K562 (cell line): ENCODE data around the gene MPRIP. TPM values are rescaled to one million over a fixed set of nuclear protein-coding genes. Genes with fewer than 3 reads are reported as not detected.
A peak's percentile ranks its signal among the peaks of the same experiment; 100 is the strongest.

Source experiments
- BCL6 ChIP-seq: fragments of 250-450 bp; sonication (Bioruptor Pico); IDR thresholded peaks from 2 replicates; pipeline ENCODE4 v1.4.0; 2020
- EP300 ChIP-seq: IDR thresholded peaks from 2 replicates; pipeline ENCODE4 v1.6.1; 2012; ENCODE audit warnings: low read length, improper control_type of control experiment
- FOXA3 ChIP-seq, 2 experiments: fragments of 450-650 bp in 1 of 2; sonication (generic) in 1 of 2; formaldehyde crosslinking; IDR thresholded peaks in 1 of 2; conservative IDR thresholded peaks in 1 of 2; 2 replicates each; pipeline versions ENCODE4 v1.4.0 to v1.8.0; 2020 to 2022; ENCODE audit warnings: mild to moderate bottlenecking in 2 of 2, missing genetic modification reagents in 1 of 2
- FOXK2 ChIP-seq, 2 experiments: fragments of 450-650 bp; IDR thresholded peaks in 1 of 2; conservative IDR thresholded peaks in 1 of 2; 2 replicates each; pipeline ENCODE4 v1.6.1; 2016; ENCODE audit warnings: low read depth in 2 of 2, mild to moderate bottlenecking in 1 of 2
- FOXO4 ChIP-seq: fragments of 450-650 bp; formaldehyde crosslinking; IDR thresholded peaks from 2 replicates; pipeline ENCODE4 v1.4.0; 2020; ENCODE audit warnings: mild to moderate bottlenecking, moderate library complexity
- FOXP1 ChIP-seq: sonication (generic); formaldehyde crosslinking; IDR thresholded peaks from 2 replicates; pipeline ENCODE4 v1.8.0; 2022; ENCODE audit warnings: mild to moderate bottlenecking, missing genetic modification reagents
- HNRNPLL ChIP-seq: fragments of 200-400 bp; formaldehyde crosslinking; IDR thresholded peaks from 2 replicates; pipeline ENCODE4 v1.6.1; 2017; ENCODE audit warnings: low read length, low read depth, mild to moderate bottlenecking; ENCODE audit not compliant: poor library complexity, severe bottlenecking
- MGA ChIP-seq: fragments of 450-650 bp; IDR thresholded peaks from 2 replicates; pipeline ENCODE4 v1.6.1; 2016; ENCODE audit warnings: mild to moderate bottlenecking, moderate library complexity
- NRF1 ChIP-seq, 2 experiments: fragments of 450-650 bp; IDR thresholded peaks in 1 of 2; conservative IDR thresholded peaks in 1 of 2; 2 replicates each; pipeline ENCODE4 v1.6.1; 2014; ENCODE audit warnings: mild to moderate bottlenecking in 2 of 2
- PCBP2 ChIP-seq: fragments of 200-400 bp; formaldehyde crosslinking; IDR thresholded peaks from 2 replicates; pipeline ENCODE4 v1.6.1; 2018; ENCODE audit warnings: low read length, low read depth, mild to moderate bottlenecking, moderate library complexity; ENCODE audit not compliant: poor library complexity, severe bottlenecking
- PRPF4 ChIP-seq: fragments of 200-400 bp; formaldehyde crosslinking; IDR thresholded peaks from one replicate; pipeline ENCODE4 v1.6.1; 2017; ENCODE audit warnings: low read length, low read depth, mild to moderate bottlenecking; ENCODE audit not compliant: insufficient read depth, poor library complexity, severe bottlenecking
- RBM17 ChIP-seq: fragments of 200-400 bp; formaldehyde crosslinking; IDR thresholded peaks from 2 replicates; pipeline ENCODE4 v1.6.1; 2017; ENCODE audit warnings: low read depth, mild to moderate bottlenecking, low read length, borderline replicate concordance
- TARDBP ChIP-seq: fragments of 450-650 bp; IDR thresholded peaks from 2 replicates; pipeline ENCODE4 v1.6.1; 2016
- ZFP30 ChIP-seq: fragments of 250-450 bp; sonication (Bioruptor Pico); IDR thresholded peaks from 2 replicates; pipeline ENCODE4 v1.8.0; 2022; ENCODE audit warnings: moderate library complexity, mild to moderate bottlenecking, inconsistent platforms, borderline replicate concordance
- polyA plus RNA-seq, 8 experiments: library from polyadenylated mRNA; depleted of rRNA in 4 of 8; stranded (reverse) in 5 of 8; unstranded in 3 of 8; fragments of >200 nt; fragmentation: Nextera tagmentation in 2 of 8; fragmentation: Illumina TruSeq in 1 of 8; extraction: Ambion mirVana in 2 of 8; extraction: Trizol in 1 of 8; gene quantifications; 2 replicates each; pipeline versions ENCODE4 v1.2.1 to v1.2.3, GENCODE V29; 2011 to 2014; ENCODE audit warnings: inconsistent platforms in 1 of 8, missing spikeins in 1 of 8
- total RNA-seq, 7 experiments: library from RNA; depleted of rRNA in 6 of 7; stranded (reverse); fragments of >200 nt in 6 of 7; fragmentation: Illumina TruSeq in 2 of 7; extraction: Trizol in 2 of 7; gene quantifications; 2 replicates each; pipeline versions ENCODE4 v1.2.1 to v1.2.3, GENCODE V29; 2011 to 2021; ENCODE audit warnings: low replicate concordance in 1 of 7

The MPRIP gene
- total and polyA plus RNA-seq, 9 of the 15 experiments (the other 6 are each of a cell fraction or from before 2014, with no cell fraction given): 10.0 to 72.6 (median 30.1) TPM

DNA sequence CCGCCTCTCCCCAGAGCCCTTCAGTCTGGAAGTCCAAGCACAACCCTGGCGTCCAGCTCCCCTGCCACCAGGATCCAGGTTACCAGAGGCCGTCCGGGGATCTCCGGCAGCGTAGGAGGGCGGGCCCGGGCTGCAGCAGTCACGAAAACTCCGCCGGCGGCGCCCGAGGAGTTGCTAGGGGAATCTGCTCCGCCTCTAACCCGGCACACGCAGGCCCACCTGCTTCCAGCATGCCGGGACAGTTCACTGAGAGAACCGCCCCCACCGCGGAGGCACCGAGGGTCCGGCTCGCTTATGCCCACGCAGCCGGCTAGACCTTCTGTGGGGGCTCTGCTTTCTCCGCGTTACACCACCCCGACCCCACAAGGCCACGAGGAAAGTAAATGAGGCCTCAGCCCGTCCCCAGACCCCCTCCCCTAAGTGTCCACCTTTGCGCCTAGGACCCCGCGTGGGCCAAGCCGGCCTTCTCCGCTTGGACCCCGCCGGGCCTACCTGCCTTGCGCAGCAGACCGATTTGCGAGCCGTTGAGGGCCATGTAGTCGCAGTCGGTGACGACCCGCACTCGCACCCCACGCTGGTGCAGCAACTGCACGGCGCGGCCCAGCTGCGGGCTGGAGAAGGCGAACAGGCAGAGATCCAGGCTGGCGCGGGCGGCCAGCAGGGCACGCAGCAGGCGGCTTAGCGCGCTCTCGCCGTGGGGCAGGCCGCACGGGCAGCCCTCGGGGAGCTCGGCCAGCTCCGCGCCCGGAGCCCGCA, 163.3 kb downstream of the MPRIP start (continued):
- TF ChIP-seq MGA (0 out of 2 replicates have a peak, but pooled peaks have one; percentile 35), FOXO4 (CRISPR knock-in tag) (no peak), PCBP2 (no peak), NRF1 (conservative IDR thresholded peaks at IDR 0.05 in 1 of 2, IDR thresholded peaks at IDR 0.05 in 1 of 2) (peak in 1 of 2 experiments; percentile 41; a peak in 1 of 4 replicates), RBM17 (no peak), BCL6 (CRISPR knock-in tag) (no peak), EP300 (no peak), HNRNPLL (peak; percentile 84), TARDBP (no peak), FOXA3 (CRISPR knock-in tag; conservative IDR thresholded peaks at IDR 0.05 in 1 of 2, IDR thresholded peaks at IDR 0.05 in 1 of 2) (0 out of 4 replicates have a peak, but pooled peaks of 1 of the 2 experiments have one; percentile 14), FOXP1 (0 out of 2 replicates have a peak, but pooled peaks have one; percentile 16), FOXK2 (conservative IDR thresholded peaks at IDR 0.05 in 1 of 2, IDR thresholded peaks at IDR 0.05 in 1 of 2; ENCODE audit: low read depth in 2 of 2) (no peak), ZFP30 (CRISPR knock-in tag) (no peak), PRPF4 (no peak)
